Activated CD8-positive, alpha-beta memory T cell treated with anti-CD3 and anti-CD28 coated beads, Interleukin-2, amount 10 ng/mL, durations not matched to agents 7 days and 5 days (primary cell): ENCODE results near the gene SIRT2. TPM values are rescaled to one million over a fixed set of nuclear protein-coding genes. Genes with fewer than 3 reads are reported as not detected.

Experiments used
- ATAC-seq: fragments of 150-1000 bp; cut with Tn5 transposase; one replicate; pipeline ENCODE4 v1.10.0; 2021; ENCODE audit warnings: moderate library complexity
- CTCF ChIA-PET: fragments of 350-600 bp; sonication (Branson Sonifier 250); formaldehyde crosslinking; loops from one replicate; lab custom pipeline; 2021; ENCODE audit warnings: antibody characterized with exemption; lab: Charles Lee
- DNase-seq: peaks from one replicate; pipeline ENCODE4 v3.0.0-alpha.2; 2020
- H3K27ac Mint-ChIP-seq: one replicate; pipeline ENCODE4 v1.8.0; 2021; ENCODE audit warnings: mild to moderate bottlenecking, mixed read lengths
- H3K27me3 Mint-ChIP-seq: one replicate; pipeline ENCODE4 v1.8.0; 2021; ENCODE audit warnings: mixed read lengths
- H3K36me3 Mint-ChIP-seq: one replicate; pipeline ENCODE4 v1.8.0; 2021; ENCODE audit warnings: mild to moderate bottlenecking, mixed read lengths
- H3K4me1 Mint-ChIP-seq: one replicate; pipeline ENCODE4 v1.8.0; 2021; ENCODE audit warnings: mixed read lengths
- H3K4me3 Mint-ChIP-seq: one replicate; pipeline ENCODE4 v1.8.0; 2021; ENCODE audit warnings: mild to moderate bottlenecking, moderate library complexity, mixed read lengths
- H3K9me3 Mint-ChIP-seq: one replicate; pipeline ENCODE4 v1.8.0; 2022; ENCODE audit warnings: low read depth, mixed read lengths
- total RNA-seq, 2 experiments: library from RNA; stranded (reverse); gene quantifications; one replicate each; pipeline ENCODE4 v1.2.3, GENCODE V29; 2021

The SIRT2 gene
- total RNA-seq, 2 experiments from 2014 or later = 47.1 to 47.8 TPM

GRCh38 chr19:38850976-38851621 lies 48.3 kb downstream of the SIRT2 start:
- DNase-seq (peak; percentile 66), ATAC-seq (no peak)
- no peaks in the 10 kb centered on the region for H3K9me3 Mint-ChIP-seq
- CTCF ChIA-PET = interaction anchor here (0.6 to 4.4 kb wide), 10 partner anchors 9 to 216 kb away, joined by 3 to 24 read pairs (median 5); partner anchors contain the start of genes MRPS12, RINL and SARS2
- H3K4me1 Mint-ChIP-seq = peaks cover 44% of the 10 kb centered on the region
- peak overlapping the region; percentile 99 for H3K27ac Mint-ChIP-seq
- peaks cover 29% of the 10 kb centered on the region for H3K36me3 Mint-ChIP-seq
- H3K27me3 Mint-ChIP-seq = no peaks in the 10 kb centered on the region
- H3K4me3 Mint-ChIP-seq = peak overlapping the region; percentile 88

- DNase-seq (peak; percentile 100), ATAC-seq (peak; percentile 82)
- peaks cover 50% of the 10 kb centered on the region for H3K4me1 Mint-ChIP-seq
- peaks cover 35% of the 10 kb centered on the region for H3K36me3 Mint-ChIP-seq
- no peaks in the 10 kb centered on the region for H3K9me3 Mint-ChIP-seq
- CTCF ChIA-PET = interaction anchor here (1.2 to 4.4 kb wide), 8 partner anchors 10 to 216 kb away, joined by 3 to 24 read pairs (median 5); partner anchors contain the start of genes MRPS12, RINL and SARS2
- no peaks in the 10 kb centered on the region for H3K27me3 Mint-ChIP-seq
- H3K4me3 Mint-ChIP-seq = peak overlapping the region; percentile 88
- H3K27ac Mint-ChIP-seq = peak overlapping the region; percentile 99
These were observed 48.9 kb downstream of the SIRT2 start for GRCh38 chr19:38850436-38850975.

DNA sequence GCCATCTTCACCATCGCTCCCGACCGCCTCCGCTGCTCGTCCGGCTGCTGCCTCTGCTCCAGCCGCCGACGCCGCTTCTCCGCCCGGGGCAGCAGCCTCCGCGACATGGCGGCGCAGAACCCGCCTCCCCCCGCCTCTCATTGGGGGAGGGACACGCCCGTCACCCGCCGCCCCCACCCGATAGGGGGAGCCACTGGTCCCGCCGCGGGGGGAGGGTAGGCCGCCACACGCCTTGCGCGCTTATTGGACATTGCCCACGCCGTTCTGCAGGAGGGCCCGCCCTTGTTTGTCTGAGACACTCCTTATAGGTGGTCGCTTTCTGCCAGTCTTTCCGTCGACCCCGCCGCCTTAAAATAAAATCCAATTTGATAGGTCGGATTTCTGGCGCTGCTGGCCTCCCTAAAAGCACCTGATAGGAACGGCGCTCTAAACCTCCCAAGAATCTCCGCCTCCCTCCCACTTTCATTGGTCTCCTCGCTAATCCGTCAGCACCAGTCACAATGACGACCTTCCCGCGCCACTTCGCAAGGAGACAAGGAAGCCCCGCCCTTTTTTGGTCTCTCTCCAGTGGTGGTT lies 49.5 kb downstream of the SIRT2 start, which contains the start of gene HNRNPL:
HNRNPL (minus strand) TSS at position 127 of the 576 bp plus-strand sequence; CDS start at position 107, 20 bp downstream.
- CTCF ChIA-PET = interaction anchor here (0.6 to 1.6 kb wide), 6 partner anchors 18 to 452 kb away, joined by 3 to 8 read pairs (median 5); partner anchors contain the start of genes ECH1, MRPS12, RINL and SARS2
- Mint-ChIP-seq H3K9me3 (no peaks in the 10 kb centered on the region), H3K27me3 (no peaks in the 10 kb centered on the region), H3K36me3 (peaks cover 38% of the 10 kb centered on the region), H3K27ac (peak within 1 kb of the TSS; percentile 99), H3K4me3 (peak within 1 kb of the TSS; percentile 88), H3K4me1 (peaks cover 52% of the 10 kb centered on the region)
- ATAC-seq (peak; percentile 71), DNase-seq (peak; percentile 99)

- ATAC-seq = peak; percentile 29
- peak overlapping the region; percentile 99 for H3K27ac Mint-ChIP-seq
- peaks cover 41% of the 10 kb centered on the region for H3K36me3 Mint-ChIP-seq
- peaks cover 57% of the 10 kb centered on the region for H3K4me1 Mint-ChIP-seq
- no peaks in the 10 kb centered on the region for H3K27me3 Mint-ChIP-seq
- peak overlapping the region; percentile 88 for H3K4me3 Mint-ChIP-seq
- DNase-seq = peak; percentile 98
- CTCF ChIA-PET = interaction anchor here (0.6 to 1.6 kb wide), 10 partner anchors 15 to 452 kb away, joined by 3 to 10 read pairs (median 4); partner anchors contain the start of genes ECH1, MRPS12, RINL and SARS2
- no peaks in the 10 kb centered on the region for H3K9me3 Mint-ChIP-seq
These were observed 50.1 kb downstream of the SIRT2 start for GRCh38 chr19:38849147-38849859.

DNA sequence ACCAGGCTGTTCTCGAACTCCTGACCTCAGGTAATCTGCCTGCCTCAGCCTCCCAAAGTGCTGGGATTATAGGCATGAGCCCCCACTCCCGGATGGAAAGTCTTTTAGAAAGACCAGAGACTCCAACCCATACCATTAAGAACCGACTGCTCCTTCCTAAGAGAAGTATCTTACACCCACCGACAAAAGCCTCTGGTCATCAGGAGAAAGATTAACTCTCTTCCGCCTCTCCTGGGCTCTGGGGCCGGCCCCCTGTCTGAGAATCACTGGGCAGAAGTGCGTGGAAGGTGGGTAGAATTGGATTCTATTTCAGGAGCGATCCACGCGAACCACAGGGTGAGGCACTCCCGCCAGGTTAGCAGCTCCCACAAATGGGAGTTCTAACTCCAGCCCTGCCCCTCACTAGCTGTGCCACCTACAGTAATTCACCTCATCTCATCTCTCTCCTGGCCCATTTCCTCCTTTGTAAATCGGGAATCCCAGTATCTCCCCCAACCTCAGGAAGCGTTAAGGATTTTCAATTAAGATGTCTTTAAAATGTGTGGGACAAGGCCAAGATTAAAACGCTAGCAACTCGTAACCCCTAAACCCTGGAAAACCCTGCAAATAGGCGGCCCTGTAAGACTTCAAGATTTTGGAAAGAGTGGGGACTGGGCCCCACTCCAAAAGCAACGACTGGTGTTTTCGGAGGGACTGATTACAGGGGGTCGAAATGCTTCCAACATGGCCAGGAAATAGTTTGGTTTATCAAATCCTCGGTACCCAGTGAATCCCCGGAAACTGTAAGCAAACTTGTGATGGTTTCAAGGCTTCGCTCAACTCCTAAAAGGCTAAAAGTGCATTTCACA lies 50.9 kb downstream of the SIRT2 start:
- Mint-ChIP-seq H3K36me3 (peaks cover 49% of the 10 kb centered on the region), H3K9me3 (no peaks in the 10 kb centered on the region), H3K4me3 (peak overlapping the region; percentile 88), H3K27ac (peak overlapping the region; percentile 99), H3K27me3 (no peaks in the 10 kb centered on the region), H3K4me1 (peaks cover 61% of the 10 kb centered on the region)
- CTCF ChIA-PET = interaction anchor here (0.8 to 1.6 kb wide), 12 partner anchors 14 to 212 kb away, joined by 3 to 10 read pairs (median 4); partner anchors contain the start of genes ECH1, MRPS12, RINL and SARS2
- DNase-seq = no peak
- ATAC-seq = no peak

GRCh38 chr19:38846097-38846496 lies 53.3 kb downstream of the SIRT2 start:
- peaks cover 70% of the 10 kb centered on the region for H3K36me3 Mint-ChIP-seq
- CTCF ChIA-PET = interaction anchor here (1.2 to 1.5 kb wide), 2 partner anchors 16 to 23 kb away, joined by 3 read pairs; no protein-coding TSS in a partner anchor

DNA sequence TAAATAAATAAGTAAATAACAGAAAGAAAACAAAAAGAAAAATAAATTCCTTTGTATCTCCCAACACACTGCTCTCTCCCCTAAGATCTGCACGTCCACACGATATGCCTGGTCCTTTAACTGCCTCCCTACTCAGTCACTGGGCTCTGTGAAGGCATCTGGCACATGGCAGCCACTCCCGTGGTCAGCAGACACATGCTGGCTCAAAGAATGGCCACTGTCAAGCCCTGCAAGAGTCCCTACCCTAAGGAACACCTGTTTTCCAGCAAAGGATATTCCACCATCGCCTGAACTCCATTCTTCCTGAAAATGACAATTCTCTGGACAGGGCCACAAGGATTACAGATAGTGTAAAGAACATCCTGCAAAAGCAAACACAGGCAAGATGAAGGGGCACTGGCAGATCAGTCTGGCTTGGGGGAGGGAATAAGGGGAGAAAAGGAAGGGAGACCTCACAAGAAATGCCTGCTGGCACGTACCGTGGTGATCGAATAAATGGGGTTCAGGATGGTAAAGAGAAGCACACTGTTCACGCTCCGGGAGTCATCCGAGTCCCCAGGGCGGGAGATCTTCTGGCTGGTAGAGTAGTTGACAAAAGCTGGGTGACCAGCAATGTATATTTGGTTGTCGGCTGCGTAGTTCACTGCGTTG lies 53.9 kb downstream of the SIRT2 start:
- Mint-ChIP-seq H3K27ac (peak overlapping the region; percentile 48), H3K9me3 (no peaks in the 10 kb centered on the region), H3K27me3 (no peaks in the 10 kb centered on the region), H3K4me1 (peaks cover 79% of the 10 kb centered on the region), H3K36me3 (peaks cover 76% of the 10 kb centered on the region), H3K4me3 (no peak overlapping the region)
- DNase-seq (no peak), ATAC-seq (no peak)
- CTCF ChIA-PET = interaction anchor here (1.2 to 1.5 kb wide), 2 partner anchors 16 to 24 kb away, joined by 3 read pairs; no protein-coding TSS in a partner anchor

More at GRCh38 chr19:38846097-38846496, 53.3 kb downstream of the SIRT2 start:
- Mint-ChIP-seq H3K4me3 (no peak overlapping the region), H3K4me1 (peaks cover 74% of the 10 kb centered on the region), H3K27ac (peak overlapping the region; percentile 48), H3K27me3 (no peaks in the 10 kb centered on the region), H3K9me3 (no peaks in the 10 kb centered on the region)
- no peak for DNase-seq
- no peak for ATAC-seq

DNA sequence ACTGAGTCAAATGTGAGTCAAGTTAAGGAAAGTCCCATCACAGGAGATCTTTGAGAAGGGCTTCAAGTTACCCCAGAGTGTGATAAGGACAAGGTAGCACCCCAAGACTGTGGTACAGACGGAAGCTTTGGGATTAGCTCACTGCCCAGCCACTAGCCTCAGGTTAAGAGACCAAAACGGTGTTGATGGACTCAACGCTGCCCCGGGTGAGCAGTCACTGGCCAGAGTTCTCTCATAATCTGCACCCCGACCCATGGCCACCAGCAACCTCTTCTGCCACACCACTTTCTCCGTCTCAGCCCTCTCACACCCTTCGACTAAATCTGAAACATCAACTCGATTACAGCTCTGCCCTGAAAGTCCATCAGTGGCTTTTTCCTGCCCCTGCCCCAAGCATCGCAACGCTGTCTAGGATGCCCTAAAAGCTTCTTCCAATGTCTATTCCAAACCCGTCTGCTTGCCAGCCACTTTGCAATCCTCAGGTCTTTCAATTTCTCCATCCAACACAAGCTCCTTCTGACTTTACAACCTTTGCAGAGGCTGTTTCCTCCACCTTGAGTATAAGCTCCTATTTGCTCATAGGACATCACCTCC lies 55.2 kb downstream of the SIRT2 start:
- Mint-ChIP-seq H3K4me3 (no peak overlapping the region), H3K4me1 (peaks cover 86% of the 10 kb centered on the region), H3K27me3 (no peaks in the 10 kb centered on the region), H3K27ac (peak overlapping the region; percentile 90), H3K36me3 (peaks cover 88% of the 10 kb centered on the region), H3K9me3 (no peaks in the 10 kb centered on the region)
- no peak for DNase-seq
- CTCF ChIA-PET = interaction anchor here (1.0 to 1.4 kb wide), 4 partner anchors 13 to 86 kb away, joined by 3 to 6 read pairs (median 4); partner anchors contain the start of genes ECH1, MRPS12 and SARS2
- ATAC-seq = no peak

GRCh38 chr19:38843175-38843758 lies 56.2 kb downstream of the SIRT2 start:
- peaks cover 86% of the 10 kb centered on the region for H3K4me1 Mint-ChIP-seq
- no peaks in the 10 kb centered on the region for H3K27me3 Mint-ChIP-seq
- DNase-seq = no peak
- CTCF ChIA-PET = interaction anchor here (1.3 to 1.7 kb wide), 4 partner anchors 12 to 22 kb away, joined by 3 to 7 read pairs (median 5); partner anchors contain the start of gene ECH1
- no peaks in the 10 kb centered on the region for H3K9me3 Mint-ChIP-seq
- H3K36me3 Mint-ChIP-seq = peaks cover 89% of the 10 kb centered on the region
- no peak overlapping the region for H3K4me3 Mint-ChIP-seq
- no peak for ATAC-seq
- peak overlapping the region; percentile 90 for H3K27ac Mint-ChIP-seq

DNA sequence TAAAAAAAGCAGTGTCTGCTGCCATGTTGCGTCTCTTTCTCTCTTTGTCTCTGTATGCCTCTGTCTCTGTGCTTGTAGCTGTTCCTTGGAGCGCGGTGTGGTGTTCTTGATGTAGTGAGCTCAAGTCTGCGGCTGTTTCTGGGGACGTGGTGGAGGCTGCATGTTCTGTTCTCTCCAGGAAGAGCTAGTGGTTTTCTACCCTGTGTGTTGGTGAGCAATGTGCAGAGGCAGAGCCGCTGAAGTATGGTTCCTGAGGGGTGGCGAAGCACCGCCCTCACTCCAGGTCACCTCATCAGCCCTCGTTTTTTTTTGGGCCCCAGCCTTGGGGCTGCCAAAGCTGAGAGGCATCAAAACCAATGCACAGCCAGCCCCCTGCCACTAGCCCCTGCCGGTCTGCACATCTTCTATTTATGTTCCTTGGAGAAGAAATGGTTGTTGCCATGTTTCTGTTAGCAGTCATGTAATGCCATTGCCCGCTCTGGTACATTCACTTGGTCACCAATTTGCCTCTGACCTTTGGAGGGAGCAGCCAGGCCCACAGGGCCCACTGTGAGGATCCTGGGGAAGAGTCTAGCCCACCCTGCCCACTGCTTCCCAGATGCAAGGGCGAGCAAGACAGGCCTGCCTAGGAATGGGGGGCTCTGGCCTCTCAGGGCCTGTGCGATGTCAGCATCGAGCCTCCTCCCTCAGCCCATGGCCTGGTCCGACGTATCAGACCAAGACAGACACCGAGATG lies 56.8 kb downstream of the SIRT2 start:
- H3K9me3 Mint-ChIP-seq = no peaks in the 10 kb centered on the region
- peak; percentile 89 for ATAC-seq
- peaks cover 83% of the 10 kb centered on the region for H3K4me1 Mint-ChIP-seq
- peak; percentile 91 for DNase-seq
- peaks cover 87% of the 10 kb centered on the region for H3K36me3 Mint-ChIP-seq
- peak overlapping the region; percentile 65 for H3K4me3 Mint-ChIP-seq
- CTCF ChIA-PET = interaction anchor here (0.7 to 1.7 kb wide), 14 partner anchors 9 to 440 kb away, joined by 3 to 13 read pairs (median 5); partner anchors contain the start of genes ECH1, FAM98C, MRPS12 and RINL
- peak overlapping the region; percentile 90 for H3K27ac Mint-ChIP-seq
- no peaks in the 10 kb centered on the region for H3K27me3 Mint-ChIP-seq
